H9 (cell line): Measurements from ENCODE around the gene SMTN. TPM values are rescaled to one million over a fixed set of nuclear protein-coding genes. Genes with fewer than 3 reads are reported as not detected.

Experiments
- DNase-seq: peaks from one replicate; pipeline ENCODE4 v3.0.0-alpha.2; 2017
- H2AFZ ChIP-seq: one replicate; pipeline ENCODE4 v1.6.1; 2013; ENCODE audit warnings: mild to moderate bottlenecking, low read length, control low read depth, moderate library complexity
- H2AK5ac ChIP-seq: 2 replicates; pipeline ENCODE4 v1.6.1; 2013; ENCODE audit warnings: low read length, control low read depth, mixed read lengths; ENCODE audit not compliant: insufficient read length
- H2BK120ac ChIP-seq: one replicate; pipeline ENCODE4 v1.6.1; 2013; ENCODE audit warnings: low read depth, mild to moderate bottlenecking, low read length, control low read depth, inconsistent platforms; ENCODE audit not compliant: poor library complexity, severe bottlenecking
- H2BK12ac ChIP-seq: 2 replicates; pipeline ENCODE4 v1.6.1; 2013; ENCODE audit warnings: low read length, control low read depth, mixed read lengths, low read depth; ENCODE audit not compliant: insufficient read length
- H2BK15ac ChIP-seq: 2 replicates; pipeline ENCODE4 v1.6.1; 2013; ENCODE audit warnings: low read depth, low read length, control low read depth
- H2BK20ac ChIP-seq: one replicate; pipeline ENCODE4 v1.6.1; 2013; ENCODE audit warnings: low read depth, mild to moderate bottlenecking, low read length, control low read depth, inconsistent platforms; ENCODE audit not compliant: poor library complexity, severe bottlenecking
- H2BK5ac ChIP-seq: 2 replicates; pipeline ENCODE4 v1.6.1; 2013; ENCODE audit warnings: low read length, control low read depth, mixed read lengths; ENCODE audit not compliant: insufficient read length
- H3K14ac ChIP-seq: 2 replicates; pipeline ENCODE4 v1.6.1; 2013; ENCODE audit warnings: low read length, control low read depth; ENCODE audit not compliant: insufficient read depth
- H3K18ac ChIP-seq: 2 replicates; pipeline ENCODE4 v1.6.1; 2013; ENCODE audit warnings: low read depth, mild to moderate bottlenecking, mixed read lengths, low read length, control low read depth; ENCODE audit not compliant: insufficient read length
- H3K23ac ChIP-seq: 2 replicates; pipeline ENCODE4 v1.6.1; 2013; ENCODE audit warnings: low read length, control low read depth, mixed read lengths, low read depth; ENCODE audit not compliant: insufficient read length
- H3K23me2 ChIP-seq: 2 replicates; pipeline ENCODE4 v1.6.1; 2013; ENCODE audit warnings: low read depth, mild to moderate bottlenecking, mixed read lengths, low read length, control low read depth; ENCODE audit not compliant: insufficient read length, poor library complexity, severe bottlenecking
- H3K27ac ChIP-seq: 2 replicates; pipeline ENCODE4 v1.5.1; 2013; ENCODE audit warnings: low read length, control low read depth, mixed read lengths, low read depth; ENCODE audit not compliant: insufficient read length
- H3K27me3 ChIP-seq: 2 replicates; pipeline ENCODE4 v1.6.1; 2013; ENCODE audit warnings: low read length, control low read depth, inconsistent platforms; ENCODE audit not compliant: insufficient read depth
- H3K4ac ChIP-seq: 2 replicates; pipeline ENCODE4 v1.6.1; 2013; ENCODE audit warnings: low read depth, mild to moderate bottlenecking, control low read depth, inconsistent platforms, low read length, moderate library complexity
- H3K4me1 ChIP-seq: 2 replicates; pipeline ENCODE4 v1.6.1; 2013; ENCODE audit warnings: low read length, control low read depth, inconsistent platforms; ENCODE audit not compliant: insufficient read depth
- H3K4me2 ChIP-seq: 2 replicates; pipeline ENCODE4 v1.6.1; 2013; ENCODE audit warnings: low read length, control low read depth, mixed read lengths; ENCODE audit not compliant: insufficient read length, insufficient read depth
- H3K56ac ChIP-seq: 2 replicates; pipeline ENCODE4 v1.6.1; 2013; ENCODE audit warnings: low read depth, mild to moderate bottlenecking, mixed read lengths, low read length, control low read depth; ENCODE audit not compliant: insufficient read length
- H3K79me1 ChIP-seq: 2 replicates; pipeline ENCODE4 v1.6.1; 2013; ENCODE audit warnings: low read depth, mild to moderate bottlenecking, moderate library complexity, low read length, control low read depth, inconsistent platforms; ENCODE audit not compliant: insufficient read depth, poor library complexity, severe bottlenecking
- H3K79me2 ChIP-seq: 2 replicates; pipeline ENCODE4 v1.6.1; 2013; ENCODE audit warnings: low read length, control low read depth, inconsistent platforms; ENCODE audit not compliant: insufficient read depth
- H3K9ac ChIP-seq: 2 replicates; pipeline ENCODE4 v1.6.1; 2013; ENCODE audit warnings: low read length, control low read depth, mixed read lengths; ENCODE audit not compliant: insufficient read length; ENCODE audit errors: extremely low read depth
- H3K9me3 ChIP-seq: one replicate; pipeline ENCODE4 v1.6.1; 2013; ENCODE audit warnings: low read depth, low read length, inconsistent platforms; ENCODE audit not compliant: control insufficient read depth
- H3T11ph ChIP-seq: one replicate; pipeline ENCODE4 v1.6.1; 2013; ENCODE audit warnings: mild to moderate bottlenecking, low read length, control low read depth, inconsistent platforms
- H4K20me1 ChIP-seq: one replicate; pipeline ENCODE4 v1.6.1; 2013; ENCODE audit not compliant: control insufficient read depth, insufficient read length, insufficient read depth
- H4K5ac ChIP-seq: 2 replicates; pipeline ENCODE4 v1.6.1; 2013; ENCODE audit warnings: low read depth, mild to moderate bottlenecking, mixed read lengths, low read length, control low read depth; ENCODE audit not compliant: insufficient read length
- H4K8ac ChIP-seq: replicated peaks from 2 replicates; pipeline ENCODE4 v1.6.1; 2013; ENCODE audit warnings: low read length, control low read depth, mixed read lengths, low read depth; ENCODE audit not compliant: insufficient read length
- H4K91ac ChIP-seq: 2 replicates; pipeline ENCODE4 v1.6.1; 2013; ENCODE audit warnings: low read depth, mild to moderate bottlenecking, moderate library complexity, mixed read lengths, low read length, control low read depth; ENCODE audit not compliant: insufficient read length
- H3K27ac Mint-ChIP-seq, 3 experiments: 2 replicates in 2 of 3; 3 replicates in 1 of 3; pipeline ENCODE4 v1.8.0; 2020 to 2021; ENCODE audit warnings: mixed read lengths in 3 of 3, mild to moderate bottlenecking in 1 of 3, moderate library complexity in 1 of 3
- H3K27me3 Mint-ChIP-seq: 2 replicates; pipeline ENCODE4 v1.8.0; 2021; ENCODE audit warnings: low read depth, mild to moderate bottlenecking, moderate library complexity, mixed read lengths
- H3K36me3 Mint-ChIP-seq, 3 experiments: 2 replicates in 2 of 3; 3 replicates in 1 of 3; pipeline ENCODE4 v1.8.0; 2020 to 2021; ENCODE audit warnings: low read depth in 3 of 3, mixed read lengths in 3 of 3; ENCODE audit not compliant: insufficient read depth in 1 of 3
- H3K4me1 Mint-ChIP-seq, 2 experiments: 2 replicates each; pipeline ENCODE4 v1.8.0; 2020; ENCODE audit warnings: mixed read lengths in 2 of 2
- H3K4me3 Mint-ChIP-seq, 2 experiments: 2 replicates in 1 of 2; 3 replicates in 1 of 2; pipeline ENCODE4 v1.8.0; 2020 to 2021; ENCODE audit warnings: mild to moderate bottlenecking in 2 of 2, mixed read lengths in 2 of 2, moderate library complexity in 1 of 2
- H3K9me3 Mint-ChIP-seq, 2 experiments: 2 replicates in 1 of 2; 3 replicates in 1 of 2; pipeline ENCODE4 v1.8.0; 2020; ENCODE audit warnings: mild to moderate bottlenecking in 2 of 2, mixed read lengths in 2 of 2, moderate library complexity in 1 of 2
- CTCF ChIP-seq: fragments of 200-600 bp; sonication (generic); conservative IDR thresholded peaks from 3 replicates; pipeline ENCODE4 v1.8.0; 2021; ENCODE audit warnings: antibody characterized with exemption, mild to moderate bottlenecking
- WGBS: extraction: QIAGEN DNeasy Blood & Tissue Kit; methylation state at CpG from one replicate; pipeline ENCODE4 v1.1.7; 2013; ENCODE audit warnings: missing lambda C conversion rate, low lambda C conversion rate, mixed read lengths; ENCODE audit not compliant: insufficient read length; ENCODE audit errors: extremely low coverage; 5-methylcytosine and 5-hydroxymethylcytosine counted together
- total RNA-seq: library from RNA; stranded (reverse); gene quantifications from 2 replicates; pipeline ENCODE4 v1.2.1, GENCODE V29; 2021

The SMTN gene
- total RNA-seq, 1 experiment from 2014 or later, result 23.4 TPM

- peaks cover 4% of the 10 kb centered on the region; the same call in 1 of the 2 replicates for H3K27me3 Mint-ChIP-seq
- Histone ChIP-seq H4K8ac (no peak overlapping the region), H4K20me1 (peaks cover 3% of the 10 kb centered on the region), H3K79me2 (no peaks in the 10 kb centered on the region), H2AK5ac (no peak overlapping the region), H3K4me1 (no peaks in the 10 kb centered on the region), H2BK120ac (no peak overlapping the region), H3K27ac (no peak overlapping the region), H3K14ac (no peak overlapping the region), H3T11ph (no peak overlapping the region), H3K9me3 (no peaks in the 10 kb centered on the region), H4K5ac (no peak overlapping the region), H3K56ac (no peak overlapping the region), H3K18ac (no peak overlapping the region), H2BK15ac (no peak overlapping the region), H2BK12ac (no peak overlapping the region), H3K79me1 (no peaks in the 10 kb centered on the region), H2BK20ac (no peak overlapping the region), H2AFZ (no peak overlapping the region), H3K27me3 (no peaks in the 10 kb centered on the region), H4K91ac (no peak overlapping the region), H2BK5ac (no peak overlapping the region), H3K4ac (no peak overlapping the region), H3K23me2 (no peaks in the 10 kb centered on the region), H3K4me2 (no peak overlapping the region), H3K9ac (no peak overlapping the region), H3K23ac (no peak overlapping the region)
- TF ChIP-seq CTCF, result no peak
- no peak overlapping the region for H3K27ac Mint-ChIP-seq
- H3K4me1 Mint-ChIP-seq, result peaks cover 3 to 7% of the 10 kb centered on the region in 2 experiments; a peak in 2 of 4 replicates
- no peak overlapping the region for H3K4me3 Mint-ChIP-seq
- no CpG with 5 or more reads among the region's 1 CpG for WGBS
- no peaks in the 10 kb centered on the region for H3K9me3 Mint-ChIP-seq
- DNase-seq, result no peak
- H3K36me3 Mint-ChIP-seq, result no peaks in the 10 kb centered on the region
Observed at GRCh38 chr22:31038686-31039085, 42.4 kb upstream of the SMTN start.
